Neural progenitor cell (in vitro differentiated cells): ENCODE results near the gene GCN1. TPM values are rescaled to one million over a fixed set of nuclear protein-coding genes. Genes with fewer than 3 reads are reported as not detected.

Experiments
- DNase-seq: peaks from one replicate; pipeline ENCODE4 v3.0.0-alpha.2; 2016; ENCODE audit warnings: low spot score
- H2AFZ ChIP-seq: fragments of 200-600 bp; sonication (generic); replicated peaks from 2 replicates; pipeline ENCODE4 v1.6.1; 2016; ENCODE audit warnings: antibody characterized with exemption
- H3F3A ChIP-seq: fragments of 200-600 bp; sonication (generic); 2 replicates; pipeline ENCODE4 v1.6.1; 2016; ENCODE audit warnings: antibody characterized with exemption, low read depth
- H3K27ac ChIP-seq: fragments of 200-600 bp; sonication (generic); 2 replicates; pipeline ENCODE4 v1.5.1; 2016; ENCODE audit warnings: mild to moderate bottlenecking
- H3K27me3 ChIP-seq: fragments of 200-600 bp; sonication (generic); 2 replicates; pipeline ENCODE4 v1.6.1; 2016; ENCODE audit warnings: mild to moderate bottlenecking, moderate library complexity
- H3K36me3 ChIP-seq: fragments of 200-600 bp; sonication (generic); 2 replicates; pipeline ENCODE4 v1.5.1; 2016
- H3K4me1 ChIP-seq: fragments of 200-600 bp; sonication (generic); 2 replicates; pipeline ENCODE4 v1.6.1; 2016; ENCODE audit warnings: mixed run types
- H3K4me2 ChIP-seq: fragments of 200-600 bp; sonication (generic); 2 replicates; pipeline ENCODE4 v1.6.1; 2016
- H3K4me3 ChIP-seq: fragments of 200-600 bp; sonication (generic); 2 replicates; pipeline ENCODE4 v1.5.1; 2016
- H3K79me2 ChIP-seq: fragments of 200-600 bp; sonication (generic); 2 replicates; pipeline ENCODE4 v1.6.1; 2016; ENCODE audit warnings: low read depth
- H3K9ac ChIP-seq: fragments of 200-600 bp; sonication (generic); 2 replicates; pipeline ENCODE4 v1.6.1; 2016
- H3K9me3 ChIP-seq: fragments of 200-600 bp; sonication (generic); 2 replicates; pipeline ENCODE4 v1.5.1; 2016; ENCODE audit warnings: low read depth
- H4K20me1 ChIP-seq: fragments of 200-600 bp; sonication (generic); 2 replicates; pipeline ENCODE4 v1.6.1; 2016; ENCODE audit warnings: low read depth
- H3K27ac Mint-ChIP-seq: 3 replicates; pipeline ENCODE4 v1.8.0; 2021; ENCODE audit warnings: mixed read lengths
- H3K27me3 Mint-ChIP-seq: 2 replicates; pipeline ENCODE4 v1.8.0; 2022; ENCODE audit warnings: low read depth, mild to moderate bottlenecking, inconsistent platforms, moderate library complexity, mixed read lengths; ENCODE audit not compliant: insufficient read depth
- H3K36me3 Mint-ChIP-seq: 3 replicates; pipeline ENCODE4 v1.8.0; 2021; ENCODE audit warnings: mixed read lengths
- H3K4me1 Mint-ChIP-seq: 3 replicates; pipeline ENCODE4 v1.8.0; 2021; ENCODE audit warnings: mixed read lengths
- H3K4me3 Mint-ChIP-seq: 3 replicates; pipeline ENCODE4 v1.8.0; 2021; ENCODE audit warnings: mild to moderate bottlenecking, moderate library complexity, mixed read lengths
- H3K9me3 Mint-ChIP-seq: 3 replicates; pipeline ENCODE4 v1.8.0; 2020; ENCODE audit warnings: mixed read lengths
- EZH2 ChIP-seq: fragments of 200-600 bp; sonication (generic); IDR thresholded peaks from 2 replicates; pipeline ENCODE4 v1.6.1; 2017; ENCODE audit warnings: antibody characterized with exemption, mild to moderate bottlenecking, moderate library complexity
- EZH2phosphoT487 ChIP-seq: fragments of 200-600 bp; sonication (generic); IDR thresholded peaks from 2 replicates; pipeline ENCODE4 v1.6.1; 2017; ENCODE audit warnings: antibody characterized with exemption
- total RNA-seq: library from RNA; depleted of rRNA; stranded (reverse); fragments of >200 nt; gene quantifications from 2 replicates; pipeline ENCODE4 v1.2.3, GENCODE V29; 2015; ENCODE audit warnings: low replicate concordance
- TF ChIP-seq, protein P1 (sequence below): fragments of 200-600 bp; sonication (generic); IDR thresholded peaks from 2 replicates; pipeline ENCODE4 v1.5.1; 2017; ENCODE audit warnings: antibody characterized with exemption, mild to moderate bottlenecking

The GCN1 gene
- total RNA-seq, 1 donor from 2014 or later, result 60.9 TPM

DNA sequence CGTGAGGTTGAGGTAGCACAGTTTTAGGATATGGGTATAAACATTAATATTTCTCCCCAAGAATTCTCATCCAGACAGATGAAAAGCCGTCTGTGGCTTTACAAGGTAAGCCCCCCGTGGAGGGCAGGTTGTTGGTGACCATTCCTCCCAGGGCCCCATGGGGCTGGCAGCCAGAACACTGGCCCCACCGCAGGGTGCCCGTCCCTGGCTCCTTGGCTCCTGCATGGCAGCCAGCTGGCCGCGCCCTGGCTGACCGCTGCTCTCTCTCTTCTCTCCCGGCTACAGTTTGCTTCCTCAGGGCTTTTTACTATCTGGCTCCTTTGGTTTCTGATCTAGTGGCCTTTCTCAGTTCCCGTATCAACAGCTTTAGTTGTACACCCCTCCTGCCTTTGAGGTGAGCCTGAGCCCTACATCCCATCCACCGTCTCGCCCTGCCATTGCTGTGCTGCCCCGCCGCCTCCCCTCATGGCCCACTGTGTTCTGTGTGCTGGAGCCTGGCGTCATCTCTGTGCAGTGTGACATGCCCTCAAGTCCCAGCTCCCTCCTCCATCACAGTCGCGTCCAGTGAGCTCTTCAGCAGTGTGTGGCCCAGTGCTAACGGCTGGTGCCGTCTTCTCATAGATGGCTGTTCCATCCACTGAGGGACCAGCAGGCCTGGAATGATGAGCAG is 103.8 kb downstream of the GCN1 start:
- Mint-ChIP-seq H3K9me3 (no peaks in the 10 kb centered on the region), H3K27me3 (peaks cover 5% of the 10 kb centered on the region), H3K4me3 (peak overlapping the region; percentile 36), H3K36me3 (peaks cover 6% of the 10 kb centered on the region), H3K27ac (peak overlapping the region; percentile 44), H3K4me1 (peaks cover 75% of the 10 kb centered on the region)
- Histone ChIP-seq H4K20me1 (peaks cover 6% of the 10 kb centered on the region), H3K27ac (no peak overlapping the region), H3K36me3 (no peaks in the 10 kb centered on the region), H2AFZ (no peak overlapping the region), H3K27me3 (no peaks in the 10 kb centered on the region), H3F3A (peaks cover 39% of the 10 kb centered on the region), H3K4me1 (peaks cover 47% of the 10 kb centered on the region), H3K9me3 (no peaks in the 10 kb centered on the region), H3K9ac (no peak overlapping the region), H3K79me2 (no peaks in the 10 kb centered on the region), H3K4me3 (no peak overlapping the region), H3K4me2 (no peak overlapping the region)
- DNase-seq, result no peak
- TF ChIP-seq EZH2phosphoT487 (no peak), EZH2 (no peak)
- TF ChIP-seq, protein P1, sequence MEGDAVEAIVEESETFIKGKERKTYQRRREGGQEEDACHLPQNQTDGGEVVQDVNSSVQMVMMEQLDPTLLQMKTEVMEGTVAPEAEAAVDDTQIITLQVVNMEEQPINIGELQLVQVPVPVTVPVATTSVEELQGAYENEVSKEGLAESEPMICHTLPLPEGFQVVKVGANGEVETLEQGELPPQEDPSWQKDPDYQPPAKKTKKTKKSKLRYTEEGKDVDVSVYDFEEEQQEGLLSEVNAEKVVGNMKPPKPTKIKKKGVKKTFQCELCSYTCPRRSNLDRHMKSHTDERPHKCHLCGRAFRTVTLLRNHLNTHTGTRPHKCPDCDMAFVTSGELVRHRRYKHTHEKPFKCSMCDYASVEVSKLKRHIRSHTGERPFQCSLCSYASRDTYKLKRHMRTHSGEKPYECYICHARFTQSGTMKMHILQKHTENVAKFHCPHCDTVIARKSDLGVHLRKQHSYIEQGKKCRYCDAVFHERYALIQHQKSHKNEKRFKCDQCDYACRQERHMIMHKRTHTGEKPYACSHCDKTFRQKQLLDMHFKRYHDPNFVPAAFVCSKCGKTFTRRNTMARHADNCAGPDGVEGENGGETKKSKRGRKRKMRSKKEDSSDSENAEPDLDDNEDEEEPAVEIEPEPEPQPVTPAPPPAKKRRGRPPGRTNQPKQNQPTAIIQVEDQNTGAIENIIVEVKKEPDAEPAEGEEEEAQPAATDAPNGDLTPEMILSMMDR, result no peak

DNA sequence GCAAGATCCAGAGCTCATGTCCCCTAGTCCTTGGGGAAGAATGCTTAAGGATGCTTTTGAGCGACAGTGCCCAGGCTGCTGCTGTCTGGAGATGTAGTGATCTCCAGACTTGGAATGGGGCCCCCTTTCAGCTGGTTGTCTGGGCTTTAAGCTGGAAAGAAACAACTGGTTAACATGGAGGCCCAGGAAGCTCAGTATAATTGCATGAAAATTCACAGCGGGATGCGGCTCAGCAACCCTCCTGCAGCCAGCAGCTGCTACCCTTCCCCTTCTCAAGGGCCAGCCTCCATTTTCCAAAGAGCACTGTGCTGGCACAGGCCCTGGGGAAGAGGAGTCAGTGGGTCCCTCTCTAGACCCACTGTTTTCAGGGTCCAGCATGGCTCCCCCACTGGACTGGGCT is 104.3 kb downstream of the GCN1 start:
- Histone ChIP-seq H3K4me1 (peaks cover 46% of the 10 kb centered on the region), H3K9me3 (no peaks in the 10 kb centered on the region), H3K27me3 (no peaks in the 10 kb centered on the region), H3K36me3 (no peaks in the 10 kb centered on the region), H3K27ac (no peak overlapping the region), H3K9ac (no peak overlapping the region), H4K20me1 (peaks cover 6% of the 10 kb centered on the region), H3K4me3 (no peak overlapping the region), H3F3A (peaks cover 39% of the 10 kb centered on the region), H2AFZ (no peak overlapping the region), H3K4me2 (no peak overlapping the region), H3K79me2 (no peaks in the 10 kb centered on the region)
- TF ChIP-seq EZH2 (no peak), EZH2phosphoT487 (no peak)
- TF ChIP-seq, protein P1, result no peak
- Mint-ChIP-seq H3K4me3 (no peak overlapping the region), H3K27ac (no peak overlapping the region), H3K27me3 (peaks cover 5% of the 10 kb centered on the region), H3K36me3 (peaks cover 6% of the 10 kb centered on the region), H3K4me1 (peaks cover 76% of the 10 kb centered on the region), H3K9me3 (no peaks in the 10 kb centered on the region)
- DNase-seq, result no peak

DNA sequence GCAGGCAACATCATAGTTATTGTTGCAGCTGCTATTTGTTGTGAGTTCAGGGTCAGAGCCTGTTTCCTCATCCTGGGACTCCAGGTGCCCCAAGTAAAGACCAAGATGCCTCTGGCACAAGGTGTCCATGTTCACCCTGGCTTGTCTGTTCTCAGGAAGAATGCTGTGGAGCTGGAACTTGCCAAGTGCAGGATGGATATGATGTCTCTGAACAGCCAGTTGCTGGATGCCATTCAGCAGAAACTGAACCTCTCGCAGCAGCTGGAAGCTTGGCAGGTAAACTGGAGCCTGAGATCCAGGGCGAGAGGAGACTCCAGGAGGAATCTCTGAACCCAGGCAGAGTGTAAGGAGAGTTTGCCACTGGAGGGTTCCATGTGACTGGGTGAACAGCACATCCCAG is 104.7 kb downstream of the GCN1 start:
- no peak for DNase-seq
- no peaks in the 10 kb centered on the region for H3K36me3 ChIP-seq
- peaks cover 46% of the 10 kb centered on the region for H3K4me1 ChIP-seq
- no peaks in the 10 kb centered on the region for H3K9me3 ChIP-seq
- no peak overlapping the region for H3K4me3 ChIP-seq
- TF ChIP-seq EZH2phosphoT487, result no peak
- TF ChIP-seq, protein P1, result no peak
- TF ChIP-seq EZH2, result no peak
- H3K27ac ChIP-seq, result no peak overlapping the region
- Mint-ChIP-seq H3K27ac (peak overlapping the region; percentile 79), H3K4me3 (no peak overlapping the region), H3K9me3 (no peaks in the 10 kb centered on the region), H3K4me1 (peaks cover 72% of the 10 kb centered on the region), H3K27me3 (peaks cover 5% of the 10 kb centered on the region), H3K36me3 (peaks cover 6% of the 10 kb centered on the region)
- H3K4me2 ChIP-seq, result no peak overlapping the region
- H3K9ac ChIP-seq, result no peak overlapping the region
- peaks cover 6% of the 10 kb centered on the region for H4K20me1 ChIP-seq
- no peak overlapping the region for H2AFZ ChIP-seq
- no peaks in the 10 kb centered on the region for H3K27me3 ChIP-seq
- H3K79me2 ChIP-seq, result no peaks in the 10 kb centered on the region
- peaks cover 35% of the 10 kb centered on the region for H3F3A ChIP-seq
